ENCODE data around the gene LRRFIP1. TPM values are rescaled to one million over a fixed set of nuclear protein-coding genes. Genes with fewer than 3 reads are reported as not detected.

The LRRFIP1 gene
- total and polyA plus RNA-seq, 2 of the 13 experiments (the other 11 are each of a cell fraction or from before 2014, with no cell fraction given), result 15.9 to 40.5 TPM

GRCh38 chr2:237692601-237693290, 65.4 kb downstream of the LRRFIP1 start (continued):
- TF ChIP-seq PBX3 (CRISPR knock-in tag; IDR thresholded peaks at IDR 0.05; ENCODE audit: borderline replicate concordance) (no peak), BHLHE40 (IDR thresholded peaks at IDR 0.05; ENCODE audit: low read length) (no peak), ZNF3 (CRISPR knock-in tag; IDR thresholded peaks at IDR 0.05) (no peak), ZBTB42 (CRISPR knock-in tag; IDR thresholded peaks at IDR 0.05) (no peak), SAP130 (CRISPR knock-in tag; IDR thresholded peaks at IDR 0.05; ENCODE audit: low read depth) (peak; percentile 65; the same call in 1 of the 2 replicates), CSRNP2 (CRISPR knock-in tag; conservative IDR thresholded peaks at IDR 0.05; ENCODE audit: low read depth) (no peak), GABPB1 (CRISPR knock-in tag; IDR thresholded peaks at IDR 0.05) (peak; percentile 69; the same call in 1 of the 2 replicates), ZNF879 (CRISPR knock-in tag; IDR thresholded peaks at IDR 0.05) (no peak), ZBTB49 (CRISPR knock-in tag; IDR thresholded peaks at IDR 0.05; ENCODE audit: borderline replicate concordance) (no peak), MEIS1 (CRISPR knock-in tag; IDR thresholded peaks at IDR 0.05; ENCODE audit: borderline replicate concordance) (no peak), RBM22 (optimal IDR thresholded peaks at IDR 0.05; ENCODE audit: low read length) (no peak), ARNT (IDR thresholded peaks at IDR 0.05) (no peak), MYC (CRISPR knock-in tag; IDR thresholded peaks at IDR 0.05; ENCODE audit: borderline replicate concordance) (peak; percentile 86), TRIM24 (CRISPR knock-in tag; IDR thresholded peaks at IDR 0.05) (no peak), FOXM1 (CRISPR knock-in tag; IDR thresholded peaks at IDR 0.05) (no peak), ZMYM4 (CRISPR knock-in tag; IDR thresholded peaks at IDR 0.05) (no peak), AGO2 (optimal IDR thresholded peaks at IDR 0.05; ENCODE audit: low read depth, low read length) (peak; percentile 64)
- TF ChIP-seq, protein P1, sequence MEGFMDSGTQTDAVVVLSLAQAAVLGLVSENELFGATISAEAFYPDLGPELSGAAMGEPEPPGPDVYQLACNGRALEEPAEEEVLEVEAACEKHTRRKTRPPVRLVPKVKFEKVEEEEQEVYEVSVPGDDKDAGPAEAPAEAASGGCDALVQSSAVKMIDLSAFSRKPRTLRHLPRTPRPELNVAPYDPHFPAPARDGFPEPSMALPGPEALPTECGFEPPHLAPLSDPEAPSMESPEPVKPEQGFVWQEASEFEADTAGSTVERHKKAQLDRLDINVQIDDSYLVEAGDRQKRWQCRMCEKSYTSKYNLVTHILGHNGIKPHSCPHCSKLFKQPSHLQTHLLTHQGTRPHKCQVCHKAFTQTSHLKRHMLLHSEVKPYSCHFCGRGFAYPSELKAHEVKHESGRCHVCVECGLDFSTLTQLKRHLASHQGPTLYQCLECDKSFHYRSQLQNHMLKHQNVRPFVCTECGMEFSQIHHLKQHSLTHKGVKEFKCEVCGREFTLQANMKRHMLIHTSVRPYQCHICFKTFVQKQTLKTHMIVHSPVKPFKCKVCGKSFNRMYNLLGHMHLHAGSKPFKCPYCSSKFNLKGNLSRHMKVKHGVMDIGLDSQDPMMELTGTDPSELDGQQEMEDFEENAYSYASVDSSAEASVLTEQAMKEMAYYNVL (CRISPR knock-in tag; IDR thresholded peaks at IDR 0.05; ENCODE audit: borderline replicate concordance), result 0 out of 2 replicates have a peak, but pooled peaks have one; percentile 44
- TF ChIP-seq, protein P2, sequence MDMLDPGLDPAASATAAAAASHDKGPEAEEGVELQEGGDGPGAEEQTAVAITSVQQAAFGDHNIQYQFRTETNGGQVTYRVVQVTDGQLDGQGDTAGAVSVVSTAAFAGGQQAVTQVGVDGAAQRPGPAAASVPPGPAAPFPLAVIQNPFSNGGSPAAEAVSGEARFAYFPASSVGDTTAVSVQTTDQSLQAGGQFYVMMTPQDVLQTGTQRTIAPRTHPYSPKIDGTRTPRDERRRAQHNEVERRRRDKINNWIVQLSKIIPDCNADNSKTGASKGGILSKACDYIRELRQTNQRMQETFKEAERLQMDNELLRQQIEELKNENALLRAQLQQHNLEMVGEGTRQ (IDR thresholded peaks at IDR 0.05; ENCODE audit: low read depth, low read length), result no peak
- TF ChIP-seq, protein P2 (CRISPR knock-in tag; IDR thresholded peaks at IDR 0.05; ENCODE audit: borderline replicate concordance), result no peak

Data from HepG2 (cell line).